Heart right ventricle (tissue), 16 donors: ENCODE results near the gene ARF1. TPM values are rescaled to one million over a fixed set of nuclear protein-coding genes. Genes with fewer than 3 reads are reported as not detected.
"Not testable (repeated sequence)": the region's sequence is repeated elsewhere in the genome, so short reads cannot be mapped to it uniquely, and the experiment has no call there.

Experiments
- ATAC-seq, 8 donors: fragments of 200-7000 bp; cut with Tn5 transposase; one replicate each; pipeline ENCODE4 v1.9.1; 2020; ENCODE audit warnings: mild to moderate bottlenecking in 8 of 8, moderate library complexity in 8 of 8, moderate number of reproducible peaks in 1 of 8
- DNase-seq, 2 donors: peaks; one replicate each; pipeline ENCODE4 v3.0.0-alpha.2; 2020
- H3K27ac ChIP-seq, 10 donors: fragments of 200-600 bp; sonication (generic) in 2 of 10; one replicate each; pipeline versions ENCODE4 v1.5.0 to v1.8.0; 2020 to 2022; ENCODE audit warnings: mild to moderate bottlenecking in 3 of 10
- H3K27me3 ChIP-seq, 7 donors: fragments of 200-600 bp; one replicate each; pipeline ENCODE4 v1.8.0; 2021 to 2022; ENCODE audit warnings: mild to moderate bottlenecking in 2 of 7
- H3K36me3 ChIP-seq, 9 donors: fragments of 200-600 bp; sonication (generic) in 1 of 9; one replicate each; pipeline versions ENCODE4 v1.5.0 to v1.8.0; 2020 to 2022; ENCODE audit warnings: mild to moderate bottlenecking in 2 of 9
- H3K4me1 ChIP-seq, 9 donors: fragments of 200-600 bp; sonication (generic) in 1 of 9; one replicate each; pipeline versions ENCODE4 v1.5.0 to v1.8.0; 2020 to 2022; ENCODE audit warnings: mild to moderate bottlenecking in 4 of 9
- H3K4me3 ChIP-seq, 10 donors: fragments of 200-600 bp; sonication (generic) in 2 of 10; one replicate each; pipeline versions ENCODE4 v1.5.0 to v1.8.0; 2020 to 2022; ENCODE audit warnings: mild to moderate bottlenecking in 7 of 10, moderate library complexity in 2 of 10
- H3K9me3 ChIP-seq, 11 donors: fragments of 200-600 bp in 10 of 11; sonication (generic) in 2 of 11; one replicate each; pipeline versions ENCODE4 v1.5.0 to v1.8.0; 2013 to 2022; ENCODE audit warnings: mild to moderate bottlenecking in 2 of 11, control low read depth in 1 of 11, moderate library complexity in 1 of 11
- WGBS, 2 donors: extraction: QIAGEN DNeasy Blood & Tissue Kit; methylation state at CpG; one replicate each; pipeline ENCODE4 v1.1.7; 2013; ENCODE audit warnings: inconsistent platforms in 1 of 2; 5-methylcytosine and 5-hydroxymethylcytosine counted together
- intact Hi-C, 10 donors: fragments of 100-400 bp; cut with DNase I; formaldehyde crosslinking; loops; one replicate each; pipeline versions ENCODE4 v1.11.1 to v1.14.2; 2022
- polyA plus RNA-seq, 2 donors: library from polyadenylated mRNA; stranded (reverse); fragments of 200-250 nt; gene quantifications; one replicate each; pipeline ENCODE4 v1.2.3, GENCODE V29; 2013
- total RNA-seq, 10 donors: library from RNA; stranded (reverse); fragmentation: NEBNext Ultra II Directional in 3 of 10; extraction: Animal tissue kit (Norgen Biotek cat#: 25700) in 3 of 10; gene quantifications; one replicate each; pipeline versions ENCODE4 v1.2.1 to v1.2.4, GENCODE V29; 2021 to 2023
- TF ChIP-seq, protein P1 (sequence below), 9 donors: fragments of 200-600 bp; sonication (generic) in 2 of 9; IDR thresholded peaks; one replicate each; pipeline versions ENCODE4 v1.5.0 to v1.8.0; 2021 to 2022; ENCODE audit warnings: antibody characterized with exemption in 9 of 9, mild to moderate bottlenecking in 5 of 9, moderate library complexity in 1 of 9
- donor health status: Arrhythmogenic right ventricular cardiomyopathy.
- donor health status: ischemic (EF 13 %, LVEDD 7.1; RV severe dilation, severe dysfunction).
- donor health status: healthy with polysubstance abuse.
- donor health status: DM: no; HTN: yes; CAD: no.
- donor health status: DM: no; HTN: no; CAD: no.
- donor health status: ischemic (EF 25% LVEDD 6.9; RV normal size, moderate dysfunction).
- donor health status: ischemic (EF 25% LVEDD 5.7; RV mildly dilated, moderate dysfunction).
- donor health status: healthy.
- donor health status: DM: yes; HTN: yes; CAD: no.
- donor health status: Ischemic cardiomyopathy.
- donor health status: ischemic (EF 35%, LVEDD 5.7; RV mildly dilated, moderate dysfunction).
- donor health status: nonischemic (EF 11% LVEDD 7.7; RV severe dilation, severe dysfunction).
- donor health status: DM: yes; HTN: yes; CAD: no.
- donor health status: PGD.
- donor health status: ischemic (EF 29% LVEDD 5.4; RV normal size, mild dysfunction).
- donor health status: nonischemic (EF 23%, LVEDD 6.1; RV moderate dilation, normal function).

The ARF1 gene
- total and polyA plus RNA-seq, 12 donors, result 204 to 498 (median 338) TPM

DNA sequence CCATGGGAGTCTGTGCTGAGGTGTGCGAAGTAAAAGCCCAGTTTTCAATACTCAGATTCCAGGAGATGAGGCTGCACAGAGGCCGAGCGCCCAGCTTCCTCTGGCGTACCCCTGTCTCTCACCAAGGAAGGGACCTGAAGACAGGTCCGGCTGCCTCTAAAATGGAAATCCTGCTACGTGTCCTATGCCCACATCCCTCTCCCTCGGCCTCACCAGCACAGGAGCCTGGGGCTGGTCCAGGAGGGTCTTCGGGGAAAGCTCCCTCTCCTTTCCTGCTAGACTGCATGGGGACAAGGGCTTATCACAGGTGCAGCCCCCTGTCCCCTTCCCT, 26.2 kb downstream of the ARF1 start:
- intact Hi-C loops, result no loop called here
- H3K27me3 ChIP-seq, result no peaks in the 10 kb centered on the region
- no peak for ATAC-seq

GRCh38 chr1:228109073-228109961, 26.8 kb downstream of the ARF1 start, which contains the start of gene MRPL55:
Gene MRPL55, minus strand, starts transcription at chr1:228109299. Its CDS starts 1,039 bp downstream, at chr1:228108260.
- H3K9me3 ChIP-seq, result no peaks in the 10 kb centered on the region
- H3K27ac ChIP-seq, result peak within 1 kb of the TSS; percentile 56 to 96 (median 87)
- peaks cover 0 to 27% (median 10%) of the 10 kb centered on the region in 9 donors for H3K36me3 ChIP-seq
- DNase-seq (peak; percentile 96 to 98), ATAC-seq (peak; percentile 93 to 99 (median 97))
- H3K27me3 ChIP-seq, result no peaks in the 10 kb centered on the region
- WGBS, 2 donors, result 1% methylated on average over 66 of the region's 66 CpGs
- TF ChIP-seq, protein P1, sequence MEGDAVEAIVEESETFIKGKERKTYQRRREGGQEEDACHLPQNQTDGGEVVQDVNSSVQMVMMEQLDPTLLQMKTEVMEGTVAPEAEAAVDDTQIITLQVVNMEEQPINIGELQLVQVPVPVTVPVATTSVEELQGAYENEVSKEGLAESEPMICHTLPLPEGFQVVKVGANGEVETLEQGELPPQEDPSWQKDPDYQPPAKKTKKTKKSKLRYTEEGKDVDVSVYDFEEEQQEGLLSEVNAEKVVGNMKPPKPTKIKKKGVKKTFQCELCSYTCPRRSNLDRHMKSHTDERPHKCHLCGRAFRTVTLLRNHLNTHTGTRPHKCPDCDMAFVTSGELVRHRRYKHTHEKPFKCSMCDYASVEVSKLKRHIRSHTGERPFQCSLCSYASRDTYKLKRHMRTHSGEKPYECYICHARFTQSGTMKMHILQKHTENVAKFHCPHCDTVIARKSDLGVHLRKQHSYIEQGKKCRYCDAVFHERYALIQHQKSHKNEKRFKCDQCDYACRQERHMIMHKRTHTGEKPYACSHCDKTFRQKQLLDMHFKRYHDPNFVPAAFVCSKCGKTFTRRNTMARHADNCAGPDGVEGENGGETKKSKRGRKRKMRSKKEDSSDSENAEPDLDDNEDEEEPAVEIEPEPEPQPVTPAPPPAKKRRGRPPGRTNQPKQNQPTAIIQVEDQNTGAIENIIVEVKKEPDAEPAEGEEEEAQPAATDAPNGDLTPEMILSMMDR (IDR thresholded peaks at IDR 0.05), result peak in 4 of 9 donors; percentile 5 to 38 (median 20)
- peak within 1 kb of the TSS; percentile 82 to 99 (median 94) for H3K4me3 ChIP-seq
- peaks cover 7 to 36% (median 25%) of the 10 kb centered on the region in 9 donors for H3K4me1 ChIP-seq
- intact Hi-C loops, result no loop called here

More for the DNA sequence above, 26.2 kb downstream of the ARF1 start:
- Histone ChIP-seq H3K36me3 (peaks cover 0 to 27% (median 10%) of the 10 kb centered on the region in 9 donors), H3K27ac (peak overlapping the region in 9 of 10 donors; percentile 76 to 96 (median 88)), H3K9me3 (no peaks in the 10 kb centered on the region), H3K4me3 (peak overlapping the region; percentile 82 to 99 (median 94)), H3K4me1 (peaks cover 12 to 42% (median 31%) of the 10 kb centered on the region in 9 donors)
- WGBS, 2 donors, result 3% methylated on average over 8 of the region's 8 CpGs
- no peak for DNase-seq
- TF ChIP-seq, protein P1 (IDR thresholded peaks at IDR 0.05), result no peak

DNA sequence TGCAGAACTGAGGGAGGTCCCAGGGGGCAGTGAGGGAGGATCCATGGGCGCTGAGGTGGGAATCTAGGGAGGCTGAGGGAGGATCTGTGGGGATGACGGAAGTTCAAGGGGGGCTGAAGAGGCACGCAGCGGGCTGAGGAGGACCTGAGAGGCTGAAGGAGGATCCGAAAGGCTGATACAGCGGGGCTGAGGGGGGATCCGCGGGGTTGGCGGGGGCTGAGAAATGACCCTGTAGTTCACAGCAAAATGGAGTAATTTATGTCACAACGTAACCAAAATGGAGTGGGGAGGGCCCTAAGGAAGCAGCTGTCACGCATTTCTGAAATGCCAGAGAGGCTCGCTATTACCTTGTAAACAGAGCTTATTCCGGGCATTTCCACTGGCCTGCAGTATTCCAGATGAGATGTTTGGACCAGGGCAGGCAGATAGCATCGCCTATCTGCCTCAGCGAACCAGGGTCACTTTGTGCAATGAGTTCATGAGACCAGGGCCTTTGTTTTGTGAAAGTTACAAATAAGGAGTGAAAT, 27.5 kb downstream of the ARF1 start:
- TF ChIP-seq, protein P1 (IDR thresholded peaks at IDR 0.05), result no peak
- peak in 3 of 8 donors; percentile 1 to 11 (median 7) for ATAC-seq
- no peaks in the 10 kb centered on the region for H3K27me3 ChIP-seq
- no peaks in the 10 kb centered on the region for H3K9me3 ChIP-seq
- no peak for DNase-seq
- peak overlapping the region; percentile 56 to 96 (median 87) for H3K27ac ChIP-seq
- H3K4me3 ChIP-seq, result peak overlapping the region; percentile 82 to 99 (median 94)
- peaks cover 7 to 29% (median 21%) of the 10 kb centered on the region in 9 donors for H3K4me1 ChIP-seq
- H3K36me3 ChIP-seq, result peaks cover 0 to 27% (median 10%) of the 10 kb centered on the region in 9 donors
- WGBS, 2 donors, result 38 to 46% methylated on average over 15 of the region's 15 CpGs
- intact Hi-C loops, result no loop called here

GRCh38 chr1:228110556-228110955, 28.0 kb downstream of the ARF1 start:
- TF ChIP-seq, protein P1 (IDR thresholded peaks at IDR 0.05), result no peak
- WGBS, 2 donors, result 87 to 91% methylated on average over 7 of the region's 7 CpGs
- Histone ChIP-seq H3K4me1 (peaks cover 7 to 26% (median 21%) of the 10 kb centered on the region in 9 donors), H3K27me3 (no peaks in the 10 kb centered on the region), H3K9me3 (no peaks in the 10 kb centered on the region), H3K4me3 (peak overlapping the region in 3 of 10 donors; percentile 94 to 99 (median 99)), H3K36me3 (peaks cover 0 to 24% (median 10%) of the 10 kb centered on the region in 9 donors), H3K27ac (peak overlapping the region in 4 of 10 donors; percentile 76 to 91 (median 89))
- ATAC-seq, result no peak
- DNase-seq, result no peak
- intact Hi-C loops, result no loop called here

DNA sequence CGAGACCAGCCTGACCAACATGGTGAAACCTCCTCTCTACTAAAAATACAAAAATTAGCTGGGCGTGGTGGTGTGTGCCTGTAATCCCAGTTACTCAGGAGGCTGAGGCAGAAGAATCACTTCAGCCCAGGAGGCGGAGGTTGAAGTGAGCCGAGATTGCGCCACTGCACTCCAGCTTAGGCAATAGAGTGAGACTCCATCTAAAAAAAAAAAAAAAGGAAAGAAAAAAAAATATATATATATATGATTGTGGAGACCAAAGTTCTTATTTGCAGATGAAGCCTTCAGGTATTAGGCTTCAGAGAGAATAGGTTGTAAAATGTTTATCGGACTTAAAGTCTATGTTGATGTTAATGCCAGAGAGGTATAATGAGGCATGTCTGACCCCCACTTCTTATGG, 28.8 kb downstream of the ARF1 start:
- H3K9me3 ChIP-seq, H3K4me3 ChIP-seq, DNase-seq, intact Hi-C loops, H3K27me3 ChIP-seq, ATAC-seq, H3K27ac ChIP-seq: not testable (repeated sequence)
- H3K4me1 ChIP-seq, result peaks cover 7 to 26% (median 21%) of the 10 kb centered on the region in 9 donors
- H3K36me3 ChIP-seq, result peaks cover 0 to 17% (median 8%) of the 10 kb centered on the region in 9 donors
- 96 to 97% methylated on average over 6 of the region's 6 CpGs for WGBS, 2 donors
